IPS-20b (cell line): ENCODE data around the gene STK25.
"Not testable (repeated sequence)": the region's sequence is repeated elsewhere in the genome, so short reads cannot be mapped to it uniquely, and the experiment has no call there.

Experiments
- H3K27ac ChIP-seq: one replicate; pipeline ENCODE4 v1.5.1; 2013; ENCODE audit warnings: low read length
- H3K27me3 ChIP-seq: 2 replicates; pipeline ENCODE4 v1.6.1; 2013; ENCODE audit warnings: mild to moderate bottlenecking, low read length, inconsistent platforms; ENCODE audit not compliant: insufficient read depth
- H3K36me3 ChIP-seq: 2 replicates; pipeline ENCODE4 v1.6.1; 2013; ENCODE audit warnings: low read depth, mild to moderate bottlenecking, inconsistent platforms, low read length, moderate library complexity; ENCODE audit not compliant: insufficient read depth
- H3K4me1 ChIP-seq: 2 replicates; pipeline ENCODE4 v1.6.1; 2013; ENCODE audit warnings: mild to moderate bottlenecking, control low read depth, inconsistent platforms, low read length, moderate library complexity; ENCODE audit not compliant: insufficient read depth
- H3K4me3 ChIP-seq: 2 replicates; pipeline ENCODE4 v1.5.1; 2013; ENCODE audit warnings: mild to moderate bottlenecking, low read length, inconsistent platforms
- H3K9ac ChIP-seq: 2 replicates; pipeline ENCODE4 v1.6.1; 2013; ENCODE audit warnings: low read depth, mild to moderate bottlenecking, inconsistent platforms, low read length, moderate library complexity
- H3K9me3 ChIP-seq: 2 replicates; pipeline ENCODE4 v1.6.1; 2013; ENCODE audit warnings: mild to moderate bottlenecking, low read depth, low read length, inconsistent platforms; ENCODE audit not compliant: insufficient read depth

The STK25 gene

GRCh38 chr2:241517297-241517696, 8.9 kb upstream of the STK25 start:
- no peaks in the 10 kb centered on the region for H3K9me3 ChIP-seq
- H3K4me3 ChIP-seq: no peak overlapping the region
- H3K27me3 ChIP-seq: no peaks in the 10 kb centered on the region
- no peaks in the 10 kb centered on the region for H3K36me3 ChIP-seq
- no peak overlapping the region for H3K27ac ChIP-seq
- H3K4me1 ChIP-seq: no peaks in the 10 kb centered on the region
- no peak overlapping the region for H3K9ac ChIP-seq

- Histone ChIP-seq H3K27ac (no peak overlapping the region), H3K27me3 (no peaks in the 10 kb centered on the region), H3K9ac (no peak overlapping the region), H3K4me3 (no peak overlapping the region), H3K9me3 (no peaks in the 10 kb centered on the region), H3K4me1 (no peaks in the 10 kb centered on the region), H3K36me3 (no peaks in the 10 kb centered on the region)
Measured at GRCh38 chr2:241516520-241516965, 8.2 kb upstream of the STK25 start.

DNA sequence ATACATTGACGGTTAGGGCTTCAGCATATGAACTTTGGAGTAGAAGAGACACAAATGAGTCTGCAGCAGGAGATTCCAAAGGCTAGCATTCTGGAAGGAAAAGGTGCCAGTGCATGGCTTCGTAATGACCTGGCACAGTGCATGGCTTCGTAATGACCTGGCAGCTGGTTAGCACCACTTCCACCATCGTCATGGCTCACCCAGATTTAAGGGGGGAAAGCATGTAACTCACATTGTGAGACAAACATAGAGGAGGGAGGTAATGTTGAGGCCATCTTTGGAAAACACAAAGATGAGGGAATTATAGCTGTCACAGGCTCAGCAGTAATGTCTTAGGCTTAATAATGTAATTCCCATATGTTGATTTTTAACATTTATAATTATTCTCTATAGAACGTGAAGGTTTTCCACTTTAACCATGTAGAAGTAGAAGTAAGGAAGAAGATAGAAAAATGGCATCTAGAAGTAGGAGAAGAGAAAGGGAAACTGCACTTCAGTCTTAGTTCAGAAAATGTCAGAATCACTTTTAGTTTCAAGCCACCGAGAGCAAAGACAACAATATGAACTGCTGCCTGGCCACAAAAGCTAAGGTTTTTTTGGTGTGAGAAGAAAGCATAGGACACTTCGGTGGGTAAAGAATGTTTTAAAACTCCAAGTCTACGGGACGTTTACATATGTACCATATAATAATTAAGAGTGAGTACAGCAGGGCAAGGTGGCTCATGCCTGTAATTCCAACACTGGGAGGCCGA, 6.8 kb upstream of the STK25 start:
- no peak overlapping the region for H3K4me3 ChIP-seq
- no peaks in the 10 kb centered on the region for H3K4me1 ChIP-seq
- no peaks in the 10 kb centered on the region for H3K9me3 ChIP-seq
- no peaks in the 10 kb centered on the region for H3K36me3 ChIP-seq
- H3K9ac ChIP-seq: no peak overlapping the region
- H3K27me3 ChIP-seq: no peaks in the 10 kb centered on the region
- no peak overlapping the region for H3K27ac ChIP-seq

GRCh38 chr2:241514553-241514952, 6.2 kb upstream of the STK25 start:
- peaks cover 5% of the 10 kb centered on the region; the same call in 1 of the 2 replicates for H3K27me3 ChIP-seq
- H3K9me3 ChIP-seq: no peaks in the 10 kb centered on the region
- no peaks in the 10 kb centered on the region for H3K4me1 ChIP-seq
- no peak overlapping the region for H3K9ac ChIP-seq
- H3K27ac ChIP-seq: no peak overlapping the region
- H3K4me3 ChIP-seq: no peak overlapping the region
- H3K36me3 ChIP-seq: no peaks in the 10 kb centered on the region

DNA sequence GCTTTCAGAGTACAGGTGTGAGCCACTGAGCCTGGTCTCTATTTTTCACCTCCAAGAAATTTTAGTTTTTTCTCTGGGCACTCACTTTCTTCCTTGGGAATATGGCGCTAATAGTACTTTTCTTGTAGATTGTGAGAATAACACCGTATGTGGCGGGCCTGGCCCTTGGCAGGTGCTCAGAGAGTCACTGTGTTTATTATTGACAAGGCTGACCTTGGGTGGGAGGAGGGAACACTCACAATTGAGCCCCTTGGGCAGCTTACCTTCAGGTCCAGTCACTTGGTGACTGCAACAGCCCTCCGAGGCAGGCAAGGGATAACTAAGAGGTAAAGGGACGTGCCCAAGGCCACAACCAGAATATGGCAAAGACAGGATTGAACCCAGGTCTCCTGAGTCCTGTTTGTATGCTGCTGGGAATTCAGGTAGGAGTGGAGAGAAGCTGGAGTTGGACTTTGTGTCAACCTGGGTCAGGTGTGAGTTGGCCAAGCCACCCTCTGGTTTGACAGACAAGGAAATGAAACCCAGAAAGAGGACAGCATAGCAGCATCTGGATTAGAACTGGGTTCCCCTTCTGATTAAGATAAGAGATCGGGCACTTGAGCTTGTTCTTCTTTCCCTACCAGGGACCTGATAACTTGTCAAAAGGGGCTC, 2.8 kb upstream of the STK25 start:
- Histone ChIP-seq H3K9me3 (no peaks in the 10 kb centered on the region), H3K4me1 (peaks cover 3% of the 10 kb centered on the region; the same call in 1 of the 2 replicates), H3K9ac (no peak overlapping the region), H3K27me3 (peaks cover 12% of the 10 kb centered on the region), H3K4me3 (no peak overlapping the region), H3K27ac (no peak overlapping the region), H3K36me3 (no peaks in the 10 kb centered on the region)

GRCh38 chr2:241509155-241509784, 886 bp upstream of the STK25 start:
- Histone ChIP-seq H3K27ac (no peak overlapping the region), H3K27me3 (peaks cover 12% of the 10 kb centered on the region), H3K36me3 (no peaks in the 10 kb centered on the region), H3K9ac (peak overlapping the region; percentile 71), H3K4me3 (peak overlapping the region; percentile 87), H3K4me1 (peaks cover 3% of the 10 kb centered on the region), H3K9me3 (no peaks in the 10 kb centered on the region)

GRCh38 chr2:241507430-241508239, 749 bp downstream of the STK25 start:
- H3K9me3 ChIP-seq: no peaks in the 10 kb centered on the region
- peak overlapping the region; percentile 87 for H3K4me3 ChIP-seq
- no peak overlapping the region for H3K27ac ChIP-seq
- peaks cover 12% of the 10 kb centered on the region for H3K27me3 ChIP-seq
- H3K9ac ChIP-seq: peak overlapping the region; percentile 78; the same call in 1 of the 2 replicates
- no peaks in the 10 kb centered on the region; the same call in 1 of the 2 replicates for H3K36me3 ChIP-seq
- H3K4me1 ChIP-seq: peaks cover 3% of the 10 kb centered on the region

DNA sequence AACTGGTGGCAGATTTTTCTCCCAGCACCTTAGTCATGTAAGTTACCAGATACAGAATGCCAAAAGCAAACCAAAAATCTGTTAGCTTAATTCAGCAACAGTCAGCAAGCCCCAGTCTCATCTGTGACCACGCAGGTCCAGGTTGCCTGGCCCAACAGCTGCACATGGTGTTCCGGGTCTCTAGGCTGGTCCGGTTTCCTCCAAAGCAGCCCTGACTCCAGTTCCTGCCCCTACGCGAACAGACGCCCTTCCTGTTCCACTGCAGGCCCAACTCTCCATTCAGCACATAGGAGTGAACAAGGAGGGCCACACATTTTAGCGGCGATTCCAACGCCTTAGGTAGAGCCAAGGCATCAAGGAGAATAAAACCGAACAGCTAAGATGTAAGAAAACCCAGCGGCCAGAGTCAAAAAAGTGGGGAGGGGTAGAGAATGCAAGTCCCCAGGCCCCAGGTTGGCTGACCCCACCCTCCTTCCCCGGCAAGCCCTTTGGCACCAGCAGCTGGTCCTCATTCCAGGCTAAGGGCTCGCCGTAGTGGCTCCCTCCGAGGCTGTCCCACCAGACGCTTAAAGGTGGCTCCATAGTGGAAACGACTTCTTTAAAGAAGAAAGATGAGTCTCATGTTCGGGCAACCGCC, 1.5 kb downstream of the STK25 start:
- Histone ChIP-seq H3K4me3 (peak overlapping the region; percentile 87), H3K36me3 (no peaks in the 10 kb centered on the region; the same call in 1 of the 2 replicates), H3K9me3 (no peaks in the 10 kb centered on the region), H3K27me3 (peaks cover 12% of the 10 kb centered on the region), H3K4me1 (peaks cover 3% of the 10 kb centered on the region), H3K9ac (peak overlapping the region; percentile 78; the same call in 1 of the 2 replicates), H3K27ac (no peak overlapping the region)

GRCh38 chr2:241506317-241506716, 2.1 kb downstream of the STK25 start:
- not testable (repeated sequence) for H3K4me1 ChIP-seq, H3K9me3 ChIP-seq, H3K9ac ChIP-seq, H3K36me3 ChIP-seq, H3K27ac ChIP-seq, H3K4me3 ChIP-seq
- H3K27me3 ChIP-seq: peaks cover 12% of the 10 kb centered on the region

DNA sequence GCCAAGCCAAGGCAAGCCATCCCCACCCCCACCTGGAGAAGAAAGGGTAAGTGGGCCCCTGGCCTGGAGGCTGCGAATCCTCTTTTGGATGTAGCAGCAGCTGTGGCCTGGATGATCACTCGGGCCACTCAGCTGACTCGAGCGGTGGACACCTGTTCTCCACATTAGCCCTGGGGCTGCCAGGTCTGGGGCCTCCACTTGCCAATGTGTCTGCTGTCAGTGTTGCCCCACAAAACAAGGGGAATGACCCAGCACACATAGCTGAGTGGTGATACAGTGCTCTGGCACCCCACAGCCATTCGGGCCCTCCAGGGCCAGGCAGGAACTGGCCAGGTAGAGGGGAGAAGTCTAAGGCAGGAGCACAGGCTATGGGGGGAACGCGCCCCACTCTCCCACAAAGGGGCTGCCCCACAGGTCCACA, 2.6 kb downstream of the STK25 start:
- Histone ChIP-seq H3K4me1 (peaks cover 3% of the 10 kb centered on the region), H3K9me3 (no peaks in the 10 kb centered on the region), H3K27me3 (peaks cover 12% of the 10 kb centered on the region), H3K4me3 (no peak overlapping the region), H3K9ac (no peak overlapping the region), H3K27ac (no peak overlapping the region), H3K36me3 (peaks cover 7% of the 10 kb centered on the region)
